ENCODE results near the gene AP1M1.

Gene AP1M1

DNA sequence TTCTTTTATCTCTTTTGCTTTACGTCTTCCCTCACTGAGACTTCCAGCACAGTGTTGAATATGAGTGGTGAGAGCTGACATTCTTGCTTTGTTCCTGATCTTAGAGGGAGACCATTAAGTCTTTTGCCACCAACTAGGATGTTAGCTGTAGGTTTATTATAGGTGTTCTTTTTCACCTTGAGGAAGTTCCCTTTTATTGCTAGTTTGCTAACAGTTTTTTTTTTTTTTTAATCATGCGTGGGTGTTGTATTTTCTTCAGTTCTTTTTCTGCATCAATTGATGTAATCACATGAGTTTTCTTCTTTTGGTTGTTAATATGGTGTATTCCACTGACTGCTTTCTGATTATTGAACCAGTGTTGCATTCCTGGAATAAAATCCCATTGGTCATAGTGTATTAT lies 21.1 kb downstream of the AP1M1 start:
- H3K4me2 ChIP-seq (ENCODE audit: low read depth, low read length, poor library complexity, severe bottlenecking) = no peak overlapping the region
- H3K27me3 ChIP-seq (ENCODE audit: low read length) = no peaks in the 10 kb centered on the region
- H3K9me2 ChIP-seq (replicated peaks; ENCODE audit: insufficient read depth, low read length) = no peaks in the 10 kb centered on the region
- H3K36me3 ChIP-seq (ENCODE audit: low read length) = peaks cover 24% of the 10 kb centered on the region
- 0 out of 2 replicates have a peak, but pooled peaks cover 1% of the 10 kb centered on the region for H3K79me2 ChIP-seq (ENCODE audit: insufficient read depth, low read length)
- H3K9me3 ChIP-seq (ENCODE audit: insufficient read depth, low read length) = peaks cover 24% of the 10 kb centered on the region
- no peak overlapping the region for H3K4me3 ChIP-seq (ENCODE audit: insufficient read depth, low read length, poor library complexity, severe bottlenecking)
- no peaks in the 10 kb centered on the region for H4K20me1 ChIP-seq (ENCODE audit: low read depth, low read length)
- peaks cover 4% of the 10 kb centered on the region; the same call in 1 of the 2 replicates for H3F3A ChIP-seq (ENCODE audit: insufficient read depth)
- TF ChIP-seq, protein P1, sequence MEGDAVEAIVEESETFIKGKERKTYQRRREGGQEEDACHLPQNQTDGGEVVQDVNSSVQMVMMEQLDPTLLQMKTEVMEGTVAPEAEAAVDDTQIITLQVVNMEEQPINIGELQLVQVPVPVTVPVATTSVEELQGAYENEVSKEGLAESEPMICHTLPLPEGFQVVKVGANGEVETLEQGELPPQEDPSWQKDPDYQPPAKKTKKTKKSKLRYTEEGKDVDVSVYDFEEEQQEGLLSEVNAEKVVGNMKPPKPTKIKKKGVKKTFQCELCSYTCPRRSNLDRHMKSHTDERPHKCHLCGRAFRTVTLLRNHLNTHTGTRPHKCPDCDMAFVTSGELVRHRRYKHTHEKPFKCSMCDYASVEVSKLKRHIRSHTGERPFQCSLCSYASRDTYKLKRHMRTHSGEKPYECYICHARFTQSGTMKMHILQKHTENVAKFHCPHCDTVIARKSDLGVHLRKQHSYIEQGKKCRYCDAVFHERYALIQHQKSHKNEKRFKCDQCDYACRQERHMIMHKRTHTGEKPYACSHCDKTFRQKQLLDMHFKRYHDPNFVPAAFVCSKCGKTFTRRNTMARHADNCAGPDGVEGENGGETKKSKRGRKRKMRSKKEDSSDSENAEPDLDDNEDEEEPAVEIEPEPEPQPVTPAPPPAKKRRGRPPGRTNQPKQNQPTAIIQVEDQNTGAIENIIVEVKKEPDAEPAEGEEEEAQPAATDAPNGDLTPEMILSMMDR (IDR thresholded peaks at IDR 0.05; ENCODE audit: insufficient read depth, low read length, poor library complexity, severe bottlenecking) = no peak
- no peak for TF ChIP-seq EZH2phosphoT487 (conservative IDR thresholded peaks at IDR 0.05; ENCODE audit: low read length)
- no peak overlapping the region for H3K9ac ChIP-seq (ENCODE audit: low read length)
- H3K27ac ChIP-seq (ENCODE audit: low read depth, low read length) = no peak overlapping the region
- H2AFZ ChIP-seq (ENCODE audit: low read depth, low read length, severe bottlenecking) = no peak overlapping the region

DNA sequence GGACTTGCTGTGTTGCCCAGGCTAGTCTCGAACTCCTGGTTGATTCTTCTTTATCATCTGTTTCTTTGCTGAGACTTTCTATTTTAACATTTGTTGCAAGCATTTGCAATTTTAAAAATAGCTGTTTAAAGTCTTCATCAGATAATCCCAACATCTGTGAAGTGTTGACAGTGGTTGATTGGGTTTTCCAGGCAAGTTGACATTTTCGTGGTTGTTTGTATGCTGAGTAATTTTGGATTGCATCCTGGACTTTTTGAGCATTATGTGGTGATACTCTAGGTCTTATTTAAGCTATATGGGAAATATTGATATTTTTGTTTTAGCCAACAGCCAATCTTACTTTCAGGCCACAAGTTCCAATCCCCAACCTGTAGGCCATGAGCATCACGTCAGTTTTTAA lies 25.1 kb downstream of the AP1M1 start:
- Histone ChIP-seq H3K36me3 (ENCODE audit: low read length) (peaks cover 24% of the 10 kb centered on the region), H3K9ac (ENCODE audit: low read length) (no peak overlapping the region), H3K27me3 (ENCODE audit: low read length) (no peaks in the 10 kb centered on the region), H4K20me1 (ENCODE audit: low read depth, low read length) (no peaks in the 10 kb centered on the region), H3K4me2 (ENCODE audit: low read depth, low read length, poor library complexity, severe bottlenecking) (no peak overlapping the region), H2AFZ (ENCODE audit: low read depth, low read length, severe bottlenecking) (no peak overlapping the region), H3F3A (ENCODE audit: insufficient read depth) (0 out of 2 replicates have a peak, but pooled peaks cover 4% of the 10 kb centered on the region), H3K9me3 (ENCODE audit: insufficient read depth, low read length) (peaks cover 24% of the 10 kb centered on the region), H3K79me2 (ENCODE audit: insufficient read depth, low read length) (no peaks in the 10 kb centered on the region), H3K4me3 (ENCODE audit: insufficient read depth, low read length, poor library complexity, severe bottlenecking) (no peak overlapping the region), H3K27ac (ENCODE audit: low read depth, low read length) (no peak overlapping the region), H3K9me2 (replicated peaks; ENCODE audit: insufficient read depth, low read length) (no peaks in the 10 kb centered on the region)
- no peak for TF ChIP-seq EZH2phosphoT487 (conservative IDR thresholded peaks at IDR 0.05; ENCODE audit: low read length)
- TF ChIP-seq, protein P1 (IDR thresholded peaks at IDR 0.05; ENCODE audit: insufficient read depth, low read length, poor library complexity, severe bottlenecking) = no peak

DNA sequence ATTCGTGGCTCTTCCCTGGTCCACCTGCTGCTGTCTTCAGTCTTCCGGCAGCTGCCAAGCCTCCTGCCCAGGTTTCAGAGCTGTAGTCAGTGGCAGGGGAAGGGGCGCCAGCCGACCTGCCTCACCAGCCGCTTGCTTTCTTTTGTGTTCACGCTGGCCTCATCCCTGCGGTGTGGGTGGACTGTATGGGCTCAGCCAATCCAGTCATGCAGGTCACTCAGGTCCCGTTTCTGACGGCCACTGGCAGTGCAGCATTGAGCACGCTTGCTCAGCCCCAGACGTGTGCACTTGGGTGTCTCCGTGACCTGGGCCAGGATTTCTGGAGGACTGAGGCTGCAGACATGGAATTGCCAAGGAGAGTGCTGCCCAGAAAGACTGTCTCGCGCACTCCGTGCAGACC lies 26.0 kb downstream of the AP1M1 start:
- Histone ChIP-seq H3K4me2 (ENCODE audit: low read depth, low read length, poor library complexity, severe bottlenecking) (no peak overlapping the region), H4K20me1 (ENCODE audit: low read depth, low read length) (no peaks in the 10 kb centered on the region), H3K27ac (ENCODE audit: low read depth, low read length) (no peak overlapping the region), H3K27me3 (ENCODE audit: low read length) (no peaks in the 10 kb centered on the region), H3K79me2 (ENCODE audit: insufficient read depth, low read length) (no peaks in the 10 kb centered on the region), H3K4me3 (ENCODE audit: insufficient read depth, low read length, poor library complexity, severe bottlenecking) (no peak overlapping the region), H3K9me2 (replicated peaks; ENCODE audit: insufficient read depth, low read length) (no peaks in the 10 kb centered on the region), H3K9ac (ENCODE audit: low read length) (no peak overlapping the region), H3K9me3 (ENCODE audit: insufficient read depth, low read length) (peaks cover 24% of the 10 kb centered on the region), H3K36me3 (ENCODE audit: low read length) (peaks cover 24% of the 10 kb centered on the region), H3F3A (ENCODE audit: insufficient read depth) (0 out of 2 replicates have a peak, but pooled peaks cover 3% of the 10 kb centered on the region), H2AFZ (ENCODE audit: low read depth, low read length, severe bottlenecking) (no peak overlapping the region)
- TF ChIP-seq EZH2phosphoT487 (conservative IDR thresholded peaks at IDR 0.05; ENCODE audit: low read length) = no peak

DNA sequence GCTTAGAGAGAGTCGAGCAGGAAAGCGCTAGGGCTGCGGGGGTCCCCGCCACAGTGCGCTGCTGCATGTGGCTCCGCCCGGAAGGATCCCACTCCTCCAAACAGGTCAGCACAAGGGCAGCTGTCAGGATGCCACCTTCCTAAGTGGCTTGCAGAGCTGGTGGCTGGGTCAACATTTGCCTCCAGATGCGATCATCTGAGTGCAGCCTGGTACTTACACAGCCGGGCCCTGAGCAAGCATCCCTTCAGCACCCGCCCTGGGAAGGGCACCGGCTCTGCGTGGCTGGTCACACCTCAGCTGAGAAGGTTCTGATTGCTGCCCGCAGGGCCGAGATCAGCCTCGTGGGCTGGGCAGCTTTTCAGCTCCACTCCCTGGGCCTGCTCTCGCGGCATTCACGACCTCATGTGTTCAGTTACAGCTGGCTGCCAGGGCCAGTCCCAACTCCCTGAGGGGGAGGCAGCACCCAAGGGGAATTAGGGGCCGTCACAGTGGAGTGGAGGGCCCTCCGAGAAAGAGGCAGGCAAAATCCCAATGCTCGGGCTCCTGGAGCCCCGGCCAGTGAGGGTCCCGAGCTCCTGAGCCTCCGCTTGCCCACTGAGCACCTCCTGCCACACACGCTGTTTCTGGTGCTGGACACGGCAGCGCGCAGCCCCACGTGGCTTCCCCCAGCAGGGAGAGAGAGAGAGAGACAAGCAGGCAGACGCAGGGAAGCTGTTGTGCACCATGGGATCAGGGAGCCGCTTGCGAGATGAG lies 26.8 kb downstream of the AP1M1 start:
- Histone ChIP-seq H3K4me2 (ENCODE audit: low read depth, low read length, poor library complexity, severe bottlenecking) (no peak overlapping the region), H3K9me3 (ENCODE audit: insufficient read depth, low read length) (peaks cover 24% of the 10 kb centered on the region), H3K9me2 (replicated peaks; ENCODE audit: insufficient read depth, low read length) (no peaks in the 10 kb centered on the region), H3K79me2 (ENCODE audit: insufficient read depth, low read length) (no peaks in the 10 kb centered on the region), H4K20me1 (ENCODE audit: low read depth, low read length) (no peaks in the 10 kb centered on the region), H3K4me3 (ENCODE audit: insufficient read depth, low read length, poor library complexity, severe bottlenecking) (no peak overlapping the region), H3K36me3 (ENCODE audit: low read length) (peaks cover 21% of the 10 kb centered on the region), H3K27ac (ENCODE audit: low read depth, low read length) (no peak overlapping the region), H3K9ac (ENCODE audit: low read length) (no peak overlapping the region), H3K27me3 (ENCODE audit: low read length) (no peaks in the 10 kb centered on the region), H3F3A (ENCODE audit: insufficient read depth) (no peaks in the 10 kb centered on the region), H2AFZ (ENCODE audit: low read depth, low read length, severe bottlenecking) (no peak overlapping the region)
- TF ChIP-seq, protein P1 (IDR thresholded peaks at IDR 0.05; ENCODE audit: insufficient read depth, low read length, poor library complexity, severe bottlenecking) = no peak
- no peak for TF ChIP-seq EZH2phosphoT487 (conservative IDR thresholded peaks at IDR 0.05; ENCODE audit: low read length)

Data from SU-DHL-6 (cell line).